ENCODE results near the gene RAPH1.
"Not testable (repeated sequence)": the region's sequence is repeated elsewhere in the genome, so short reads cannot be mapped to it uniquely, and the experiment has no call there.

The RAPH1 gene

GRCh38 chr2:203446780-203447179 lies 88.3 kb downstream of the RAPH1 start:
- H3K4me3 Mint-ChIP-seq = no peak overlapping the region
- H3K27ac Mint-ChIP-seq = no peak overlapping the region
- DNase-seq (no peak), ATAC-seq (replicated peaks) (no peak)
- H3K4me1 Mint-ChIP-seq = no peaks in the 10 kb centered on the region
- no peaks in the 10 kb centered on the region for H3K36me3 Mint-ChIP-seq
- H3K9me3 Mint-ChIP-seq = no peaks in the 10 kb centered on the region
- H3K27me3 Mint-ChIP-seq = no peaks in the 10 kb centered on the region

DNA sequence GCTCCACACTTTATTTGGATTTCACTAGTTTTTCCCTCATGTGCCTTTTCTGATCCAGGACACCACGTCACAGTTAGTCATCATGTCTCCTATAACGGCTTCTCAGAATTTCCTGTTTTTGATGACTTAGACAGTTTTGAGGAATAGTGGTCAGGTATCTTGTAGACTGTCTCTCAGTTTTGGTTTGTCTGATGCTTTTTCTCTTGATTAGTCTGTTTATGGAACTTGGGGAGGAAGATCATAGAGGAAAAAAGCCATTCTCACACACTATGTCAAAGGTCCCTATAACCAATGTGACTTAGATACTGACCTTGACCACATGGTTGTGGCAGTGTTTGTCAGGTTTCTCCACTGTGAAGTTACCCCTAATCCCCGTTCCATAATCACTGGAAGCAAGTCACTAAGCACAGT lies 89.0 kb downstream of the RAPH1 start:
- H3K27ac Mint-ChIP-seq = no peak overlapping the region
- no peaks in the 10 kb centered on the region for H3K9me3 Mint-ChIP-seq
- H3K27me3 Mint-ChIP-seq = no peaks in the 10 kb centered on the region
- no peaks in the 10 kb centered on the region for H3K36me3 Mint-ChIP-seq
- H3K4me1 Mint-ChIP-seq = no peaks in the 10 kb centered on the region
- DNase-seq (no peak), ATAC-seq (replicated peaks) (no peak)
- H3K4me3 Mint-ChIP-seq = no peak overlapping the region

DNA sequence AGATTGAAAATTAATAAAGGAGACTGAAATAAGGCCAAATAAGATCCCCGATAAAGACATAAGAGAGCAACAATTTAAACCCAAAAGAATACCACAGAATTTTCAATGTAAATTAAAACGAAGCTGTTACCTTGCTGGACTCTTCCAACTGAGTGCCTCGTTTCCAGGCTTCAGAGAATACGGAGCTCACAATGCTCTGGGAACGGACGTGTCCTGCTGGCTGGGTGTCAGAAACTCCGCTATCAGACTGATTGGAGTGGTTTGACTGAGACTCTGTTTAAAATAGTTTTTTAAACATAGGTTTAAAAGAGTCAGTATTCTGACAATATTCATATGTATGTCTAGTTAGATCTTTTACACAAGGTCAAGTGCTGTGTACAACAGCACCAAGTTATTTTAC lies 90.4 kb downstream of the RAPH1 start:
- no peak for ATAC-seq (replicated peaks)
- no peak overlapping the region for H3K27ac Mint-ChIP-seq

GRCh38 chr2:203442463-203442862 lies 92.6 kb downstream of the RAPH1 start:
- Mint-ChIP-seq H3K4me1 (no peaks in the 10 kb centered on the region), H3K36me3 (no peaks in the 10 kb centered on the region), H3K27ac (no peak overlapping the region), H3K4me3 (no peak overlapping the region), H3K9me3 (no peaks in the 10 kb centered on the region), H3K27me3 (no peaks in the 10 kb centered on the region)
- no peak for DNase-seq
- no peak for ATAC-seq (replicated peaks)

More for the DNA sequence above, 90.4 kb downstream of the RAPH1 start:
- Mint-ChIP-seq H3K4me1 (no peaks in the 10 kb centered on the region), H3K36me3 (no peaks in the 10 kb centered on the region), H3K9me3 (no peaks in the 10 kb centered on the region), H3K27me3 (no peaks in the 10 kb centered on the region), H3K4me3 (no peak overlapping the region)
- DNase-seq = no peak

DNA sequence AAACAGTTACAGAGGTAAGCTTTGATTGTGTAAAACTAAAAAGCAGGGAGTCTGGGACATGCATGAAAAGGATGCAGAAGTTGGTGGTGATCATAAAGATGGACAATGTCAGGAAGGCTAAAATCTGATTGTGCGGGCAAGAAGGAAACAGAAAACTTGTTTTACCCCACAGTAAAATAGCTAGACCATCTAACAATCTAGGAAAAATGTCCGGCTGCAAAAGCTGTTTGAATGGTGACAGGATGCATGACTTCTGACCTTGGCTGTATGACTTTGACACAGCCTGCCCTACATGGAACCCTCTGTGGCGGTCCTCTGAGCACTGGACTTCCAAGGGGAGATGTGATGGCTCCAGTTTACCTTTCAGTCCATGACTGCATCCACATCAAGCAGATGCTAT lies 93.6 kb downstream of the RAPH1 start:
- Mint-ChIP-seq H3K27ac (no peak overlapping the region), H3K4me3 (no peak overlapping the region), H3K9me3 (no peaks in the 10 kb centered on the region), H3K36me3 (no peaks in the 10 kb centered on the region), H3K4me1 (no peaks in the 10 kb centered on the region), H3K27me3 (no peaks in the 10 kb centered on the region)
- DNase-seq (no peak), ATAC-seq (replicated peaks) (no peak)

GRCh38 chr2:203440671-203441070 lies 94.4 kb downstream of the RAPH1 start:
- DNase-seq (no peak), ATAC-seq (replicated peaks) (no peak)
- Mint-ChIP-seq H3K36me3 (no peaks in the 10 kb centered on the region), H3K27me3 (no peaks in the 10 kb centered on the region), H3K4me3 (no peak overlapping the region), H3K9me3 (no peaks in the 10 kb centered on the region), H3K27ac (no peak overlapping the region), H3K4me1 (no peaks in the 10 kb centered on the region)

GRCh38 chr2:203438528-203438927 lies 96.6 kb downstream of the RAPH1 start:
- Mint-ChIP-seq H3K9me3 (no peaks in the 10 kb centered on the region), H3K27ac (no peak overlapping the region), H3K4me3 (no peak overlapping the region), H3K27me3 (no peaks in the 10 kb centered on the region), H3K36me3 (no peaks in the 10 kb centered on the region), H3K4me1 (no peaks in the 10 kb centered on the region)
- no peak for DNase-seq
- no peak for ATAC-seq (replicated peaks)

GRCh38 chr2:203437511-203437910 lies 97.6 kb downstream of the RAPH1 start:
- ATAC-seq (replicated peaks) (no peak), DNase-seq (no peak)
- Mint-ChIP-seq H3K27ac (no peak overlapping the region), H3K9me3 (no peaks in the 10 kb centered on the region), H3K4me3 (no peak overlapping the region), H3K27me3 (no peaks in the 10 kb centered on the region), H3K4me1 (no peaks in the 10 kb centered on the region), H3K36me3 (no peaks in the 10 kb centered on the region)

DNA sequence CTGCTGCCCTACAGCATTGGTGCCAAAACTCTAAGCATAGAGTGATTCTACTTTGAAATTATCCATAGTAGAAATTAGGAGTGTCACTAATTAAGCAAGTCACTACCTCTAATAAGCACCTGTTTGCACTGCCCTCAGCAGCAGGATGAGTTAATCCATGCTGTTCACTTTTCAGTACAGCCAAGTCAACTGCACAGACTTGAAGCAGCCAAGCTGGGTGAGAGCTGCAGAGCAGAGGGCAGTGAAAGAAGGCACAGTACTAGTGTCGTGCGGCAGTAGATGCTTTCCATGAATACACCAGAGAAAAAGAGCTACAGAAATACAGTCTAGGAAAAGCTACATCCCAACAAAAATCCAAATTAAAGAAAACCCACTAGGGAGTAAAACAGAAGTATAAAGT lies 98.6 kb downstream of the RAPH1 start:
- H3K4me3 Mint-ChIP-seq = no peak overlapping the region
- no peaks in the 10 kb centered on the region for H3K4me1 Mint-ChIP-seq
- no peaks in the 10 kb centered on the region for H3K36me3 Mint-ChIP-seq

DNA sequence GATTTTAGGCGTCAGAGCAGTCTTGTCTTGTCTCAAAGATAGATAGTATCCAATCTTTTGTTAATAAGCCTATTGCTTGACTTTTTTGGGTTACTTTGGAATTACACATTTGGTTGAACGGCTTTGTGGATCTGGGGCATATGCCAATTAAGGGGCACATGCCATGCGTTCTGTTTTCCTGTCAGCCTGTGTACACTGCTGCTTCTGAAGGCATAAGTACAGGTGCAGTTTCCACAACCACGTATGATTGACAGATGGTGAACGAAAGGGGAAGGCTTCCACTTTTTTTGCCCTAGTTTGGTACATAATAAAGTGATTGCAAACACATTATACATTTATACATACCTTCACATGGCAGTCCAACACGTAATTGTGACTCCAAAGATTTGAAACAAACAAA lies 102.3 kb downstream of the RAPH1 start:
- Mint-ChIP-seq H3K4me3 (no peak overlapping the region), H3K36me3 (peaks cover 0 to 15% of the 10 kb centered on the region in 2 donors), H3K27me3 (no peaks in the 10 kb centered on the region), H3K27ac (no peak overlapping the region), H3K4me1 (no peaks in the 10 kb centered on the region), H3K9me3 (no peaks in the 10 kb centered on the region)
- ATAC-seq (replicated peaks) = no peak
- no peak for DNase-seq

More for the DNA sequence above, 98.6 kb downstream of the RAPH1 start:
- Mint-ChIP-seq H3K9me3 (no peaks in the 10 kb centered on the region), H3K27me3 (no peaks in the 10 kb centered on the region), H3K27ac (no peak overlapping the region)
- DNase-seq = no peak
- no peak for ATAC-seq (replicated peaks)

GRCh38 chr2:203431391-203432185 lies 103.5 kb downstream of the RAPH1 start:
- H3K27ac Mint-ChIP-seq = no peak overlapping the region
- H3K9me3 Mint-ChIP-seq = no peaks in the 10 kb centered on the region

GRCh38 chr2:203429643-203430042 lies 105.5 kb downstream of the RAPH1 start:
- not testable (repeated sequence) for H3K9me3 Mint-ChIP-seq; ATAC-seq (replicated peaks); H3K27ac Mint-ChIP-seq; H3K4me1 Mint-ChIP-seq; H3K27me3 Mint-ChIP-seq; DNase-seq; H3K4me3 Mint-ChIP-seq
- peaks cover 4 to 25% of the 10 kb centered on the region in 2 donors for H3K36me3 Mint-ChIP-seq

More at GRCh38 chr2:203431391-203432185, 103.5 kb downstream of the RAPH1 start:
- DNase-seq (no peak), ATAC-seq (replicated peaks) (no peak)
- peaks cover 4 to 21% of the 10 kb centered on the region in 2 donors for H3K36me3 Mint-ChIP-seq
- no peak overlapping the region for H3K4me3 Mint-ChIP-seq
- H3K27me3 Mint-ChIP-seq = no peaks in the 10 kb centered on the region
- no peaks in the 10 kb centered on the region for H3K4me1 Mint-ChIP-seq

- Mint-ChIP-seq H3K9me3 (no peaks in the 10 kb centered on the region), H3K36me3 (peaks cover 4 to 30% of the 10 kb centered on the region in 2 donors), H3K4me1 (no peaks in the 10 kb centered on the region), H3K27me3 (no peaks in the 10 kb centered on the region), H3K27ac (no peak overlapping the region), H3K4me3 (no peak overlapping the region)
- no peak for ATAC-seq (replicated peaks)
- DNase-seq = no peak
Observed at GRCh38 chr2:203427061-203427460, 108.0 kb downstream of the RAPH1 start.

- no peaks in the 10 kb centered on the region for H3K27me3 Mint-ChIP-seq
Observed at GRCh38 chr2:203418271-203418670, 116.8 kb downstream of the RAPH1 start.

DNA sequence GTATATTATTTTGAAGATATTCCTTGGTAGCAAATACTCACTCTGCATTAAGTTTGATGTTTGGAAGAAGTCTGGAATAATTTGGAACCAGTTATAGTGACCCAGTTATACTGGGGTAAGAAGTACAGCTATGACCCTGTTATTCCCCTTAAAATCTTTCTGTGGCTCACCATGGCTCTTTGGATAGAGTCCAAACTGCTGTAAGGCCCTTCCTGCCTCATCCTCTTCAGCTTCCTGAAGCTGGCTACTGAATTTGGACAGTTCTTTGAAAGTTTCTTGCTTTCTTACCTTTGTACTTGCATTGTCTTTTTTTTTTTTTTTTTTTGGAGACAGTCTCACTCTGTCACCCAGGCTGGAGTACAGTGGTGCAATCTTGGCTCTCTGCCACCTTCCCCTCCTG lies 121.3 kb downstream of the RAPH1 start:
- Mint-ChIP-seq H3K9me3 (peaks cover 4 to 11% of the 10 kb centered on the region in 2 donors), H3K4me3 (no peak overlapping the region), H3K27ac (no peak overlapping the region), H3K36me3 (peaks cover 30 to 68% of the 10 kb centered on the region in 2 donors), H3K4me1 (no peaks in the 10 kb centered on the region), H3K27me3 (no peaks in the 10 kb centered on the region)
- no peak for DNase-seq
- ATAC-seq (replicated peaks) = no peak

More at GRCh38 chr2:203418271-203418670, 116.8 kb downstream of the RAPH1 start:
- H3K36me3 Mint-ChIP-seq = peaks cover 44 to 52% of the 10 kb centered on the region in 2 donors
- H3K9me3 Mint-ChIP-seq = peaks cover 4 to 11% of the 10 kb centered on the region in 2 donors
- DNase-seq (no peak), ATAC-seq (replicated peaks) (no peak)
- no peak overlapping the region for H3K27ac Mint-ChIP-seq
- H3K4me1 Mint-ChIP-seq = no peaks in the 10 kb centered on the region
- no peak overlapping the region for H3K4me3 Mint-ChIP-seq

Data from stimulated activated naive B cell treated with anti-CD40 and anti-IgM and Interleukin-4, amounts not matched to agents 10 μg/mL and 1 μg/mL and 100 μg/mL, for 72 hours (primary cell).